Adrenal gland (tissue), 12 donors: ENCODE measurements around the gene PRKCB. TPM values are rescaled to one million over a fixed set of nuclear protein-coding genes. Genes with fewer than 3 reads are reported as not detected.

ENCODE experiments used
- DNase-seq, 7 donors: peaks; one replicate each; pipeline ENCODE4 v3.0.0-alpha.2; 2019 to 2020
- H3K27ac ChIP-seq, 5 donors: fragments of 200-600 bp; sonication (generic) in 4 of 5; 1 replicate in 3 of 5; 2 replicates in 2 of 5; pipeline versions ENCODE4 v1.5.1 to v1.8.0; 2016 to 2020; ENCODE audit warnings: mild to moderate bottlenecking in 1 of 5
- H3K27me3 ChIP-seq: fragments of 200-600 bp; 2 replicates; pipeline ENCODE4 v1.8.0; 2021
- H3K36me3 ChIP-seq, 2 donors: fragments of 200-600 bp; replicated peaks in 1 of 2; 1 replicate in 1 of 2; 2 replicates in 1 of 2; pipeline versions ENCODE4 v1.5.1 to v1.8.0; 2018 to 2022
- H3K4me1 ChIP-seq, 2 donors: fragments of 200-600 bp; replicated peaks in 1 of 2; 1 replicate in 1 of 2; 2 replicates in 1 of 2; pipeline versions ENCODE4 v1.5.1 to v1.8.0; 2018 to 2021
- H3K4me3 ChIP-seq, 4 donors: fragments of 200-600 bp; sonication (generic) in 3 of 4; one replicate each; pipeline ENCODE4 v1.5.1; 2016 to 2018
- H3K9me3 ChIP-seq, 3 donors: fragments of 200-600 bp; sonication (generic) in 1 of 3; replicated peaks in 1 of 3; 1 replicate in 2 of 3; 2 replicates in 1 of 3; pipeline versions ENCODE4 v1.5.1 to v1.8.0; 2016 to 2021
- CTCF ChIP-seq, 6 experiments: fragments of 450-650 bp in 4 of 6; fragments of 200-600 bp in 2 of 6; sonication (generic) in 1 of 6; IDR thresholded peaks; 1 replicate in 5 of 6; 2 replicates in 1 of 6; pipeline versions ENCODE4 v1.5.1 to v1.8.0; 2016 to 2021; ENCODE audit warnings: antibody characterized with exemption in 6 of 6, mild to moderate bottlenecking in 2 of 6, moderate library complexity in 1 of 6
- POLR2A ChIP-seq, 2 donors: fragments of 450-650 bp; IDR thresholded peaks; one replicate each; pipeline ENCODE4 v1.6.1; 2017; ENCODE audit warnings: antibody characterized with exemption in 2 of 2, mild to moderate bottlenecking in 2 of 2, moderate library complexity in 1 of 2
- WGBS, 4 donors: extraction: QIAGEN DNeasy Blood & Tissue Kit in 2 of 4; methylation state at CpG; one replicate each; pipeline versions ENCODE4 v1.1.5 to v1.1.7; 2013 to 2017; 5-methylcytosine and 5-hydroxymethylcytosine counted together
- intact Hi-C, 2 donors: fragments of 100-400 bp; cut with DNase I; formaldehyde crosslinking; loops; one replicate each; pipeline versions ENCODE4 v1.14.1 to v1.15.0; 2022 to 2023
- polyA plus RNA-seq, 3 donors: library from polyadenylated mRNA; stranded (reverse); fragments of 200-250 nt in 2 of 3; fragments of 350-450 nt in 1 of 3; fragmentation: Illumina TruSeq in 1 of 3; extraction: RNeasy Lipid Tissue Mini Kit (QIAGEN cat#74804) in 1 of 3; gene quantifications; one replicate each; pipeline ENCODE4 v1.2.3, GENCODE V29; 2013 to 2014
- total RNA-seq, 9 donors: library from RNA; depleted of rRNA in 4 of 9; stranded (reverse); fragments of >200 nt in 4 of 9; fragments of 120-200 nt in 1 of 9; fragmentation: NEBNext Ultra II Directional in 1 of 9; extraction: Animal tissue kit (Norgen Biotek cat#: 25700) in 1 of 9; gene quantifications; one replicate each; pipeline versions ENCODE4 v1.1.0 to v1.2.4, GENCODE V29; 2013 to 2023
- donor health status: healthy with polysubstance abuse.
- donor health status: Bipolar disorder and iron deficiency.
- donor health status: DM: yes; HTN: yes; CAD: no.
- donor health status: DM: no; HTN: no; CAD: no.
- donor health status: DM: no; HTN: no; CAD: no.
- donor health status: DM: yes; HTN: yes; CAD: no.

The PRKCB gene
- total and polyA plus RNA-seq, 12 donors = 0.54 to 8.0 (median 3.0) TPM

GRCh38 chr16:24206926-24207325 is 371.1 kb downstream of the PRKCB start:
- intact Hi-C loops = no loop called here
- TF ChIP-seq POLR2A (IDR thresholded peaks at IDR 0.05) (no peak), CTCF (IDR thresholded peaks at IDR 0.05) (no peak)
- no peak overlapping the region for H3K4me3 ChIP-seq

GRCh38 chr16:24208710-24209109 is 372.9 kb downstream of the PRKCB start:
- 18 to 56% (median 37%) methylated on average over 4 to 5 of the region's 5 CpGs for WGBS, 4 donors
- intact Hi-C loops = no loop called here
- peak in 1 of 7 donors; percentile 65 for DNase-seq
- Histone ChIP-seq H3K27me3 (no peaks in the 10 kb centered on the region), H3K9me3 (no peaks in the 10 kb centered on the region), H3K4me1 (no peaks in the 10 kb centered on the region), H3K27ac (no peak overlapping the region), H3K36me3 (no peaks in the 10 kb centered on the region), H3K4me3 (no peak overlapping the region)
- TF ChIP-seq POLR2A (IDR thresholded peaks at IDR 0.05) (no peak), CTCF (IDR thresholded peaks at IDR 0.05) (no peak)

More at GRCh38 chr16:24206926-24207325, 371.1 kb downstream of the PRKCB start:
- DNase-seq = no peak
- H3K27ac ChIP-seq = no peak overlapping the region
- 63 to 85% (median 79%) methylated on average over 3 of the region's 3 CpGs for WGBS, 4 donors
- no peaks in the 10 kb centered on the region for H3K36me3 ChIP-seq
- H3K4me1 ChIP-seq = no peaks in the 10 kb centered on the region
- no peaks in the 10 kb centered on the region for H3K9me3 ChIP-seq
- no peaks in the 10 kb centered on the region for H3K27me3 ChIP-seq

- no peaks in the 10 kb centered on the region for H3K4me1 ChIP-seq
- no peak for DNase-seq
- TF ChIP-seq POLR2A (IDR thresholded peaks at IDR 0.05) (no peak), CTCF (IDR thresholded peaks at IDR 0.05) (no peak)
- WGBS, 4 donors = 71 to 92% (median 84%) methylated on average over 3 of the region's 3 CpGs
- H3K36me3 ChIP-seq = no peaks in the 10 kb centered on the region
- no peak overlapping the region for H3K27ac ChIP-seq
- H3K9me3 ChIP-seq = no peaks in the 10 kb centered on the region
- H3K4me3 ChIP-seq = no peak overlapping the region
- intact Hi-C loops = no loop called here
- no peaks in the 10 kb centered on the region for H3K27me3 ChIP-seq
Observed at GRCh38 chr16:24214992-24215391, 379.2 kb downstream of the PRKCB start.

GRCh38 chr16:24216961-24217360 is 381.2 kb downstream of the PRKCB start:
- Histone ChIP-seq H3K9me3 (no peaks in the 10 kb centered on the region), H3K4me1 (no peaks in the 10 kb centered on the region), H3K27ac (no peak overlapping the region), H3K27me3 (no peaks in the 10 kb centered on the region), H3K36me3 (no peaks in the 10 kb centered on the region), H3K4me3 (no peak overlapping the region)
- TF ChIP-seq POLR2A (IDR thresholded peaks at IDR 0.05) (no peak), CTCF (IDR thresholded peaks at IDR 0.05) (no peak)
- intact Hi-C loops = no loop called here
- no peak for DNase-seq
